ENCODE data around the gene ERO1B. TPM values are rescaled to one million over a fixed set of nuclear protein-coding genes. Genes with fewer than 3 reads are reported as not detected.
A peak's percentile ranks its signal among the peaks of the same experiment; 100 is the strongest.

Gene ERO1B
- total and polyA plus RNA-seq, 2 of the 4 experiments (the other 2 are of a cell fraction): 0.54 to 0.60 TPM

GRCh38 chr1:236282425-236282716, 613 bp upstream of the ERO1B start:
- peak overlapping the region; percentile 72 for H3K9ac ChIP-seq (ENCODE audit: low read depth, low read length)
- no peak overlapping the region for H3K18ac ChIP-seq (ENCODE audit: low read depth, low read length)
- H2AFZ ChIP-seq (replicated peaks; ENCODE audit: low read length, poor library complexity): peak overlapping the region; percentile 93
- H3K4ac ChIP-seq (ENCODE audit: low read depth, low read length): no peak overlapping the region
- H2BK120ac ChIP-seq (ENCODE audit: low read depth, low read length): no peak overlapping the region
- H2AK5ac ChIP-seq (ENCODE audit: low read depth, low read length): no peak overlapping the region
- POLR2A ChIA-PET (ENCODE audit: unreplicated experiment): no interaction called here
- CTCF ChIA-PET: no interaction called here
- no peaks in the 10 kb centered on the region for H3K9me3 ChIP-seq (ENCODE audit: control insufficient read depth, insufficient read depth, low read length)
- no peak overlapping the region for H2BK20ac ChIP-seq (ENCODE audit: low read depth, low read length)
- no peak overlapping the region for H4K91ac ChIP-seq (ENCODE audit: insufficient read depth, low read depth, low read length)
- no peak overlapping the region for H2BK15ac ChIP-seq (ENCODE audit: low read depth, low read length)
- H3K27ac ChIP-seq (ENCODE audit: insufficient read depth, low read length): no peak overlapping the region
- no peak overlapping the region for H3K56ac ChIP-seq (ENCODE audit: extremely low read depth, insufficient read depth, low read length)
- intact Hi-C loops (cut with micrococcal nuclease) (loop anchor here (2.0 to 5.0 kb wide), 3 partner anchors 140 to 240 kb away; partner anchors contain the start of genes GPR137B and LGALS8), in situ Hi-C loops (cut with MboI; ENCODE audit: low sequenced_read_pairs) (no loop called here), dilution Hi-C loops (cut with HindIII; ENCODE audit: low sequenced_read_pairs, unreplicated experiment) (no loop called here)
- WGBS, 2 experiments (ENCODE audit: extremely low coverage in 2 of 2, insufficient read length in 1 of 2): no CpG with 5 or more reads among the region's 7 CpGs
- H3K79me1 ChIP-seq (ENCODE audit: low read depth in 1 of 2, low read length in 2 of 2): no peaks in the 10 kb centered on the region
- no peaks in the 10 kb centered on the region for H3K36me3 ChIP-seq (ENCODE audit: control insufficient read depth, insufficient read depth, low read length)
- BruUV-seq (replicated peaks): no TSS peak
- H3K4me3 ChIP-seq (ENCODE audit: insufficient read depth, low read depth, low read length): peak overlapping the region; percentile 70
- no peaks in the 10 kb centered on the region; the same call in 1 of the 2 replicates for H3K4me1 ChIP-seq (ENCODE audit: control insufficient read depth, insufficient read depth, low read length)
- TF ChIP-seq USF2 (IDR thresholded peaks at IDR 0.05; ENCODE audit: low read depth, low read length) (no peak), FOS (IDR thresholded peaks at IDR 0.05; ENCODE audit: low read depth, low read length) (no peak), CEBPB (IDR thresholded peaks at IDR 0.05; ENCODE audit: low read depth, low read length) (no peak), CHD1 (IDR thresholded peaks at IDR 0.05; ENCODE audit: low read depth, low read length) (no peak), MXI1 (IDR thresholded peaks at IDR 0.05; ENCODE audit: borderline replicate concordance, low read depth, low read length) (0 out of 2 replicates have a peak, but pooled peaks have one; percentile 15), BHLHE40 (IDR thresholded peaks at IDR 0.05; ENCODE audit: low read depth, low read length) (peak; percentile 19; the same call in 1 of the 2 replicates)
- H3K23ac ChIP-seq (ENCODE audit: low read depth, low read length): 0 out of 2 replicates have a peak overlapping the region, but pooled peaks have one; percentile 18
- no peak overlapping the region for H2BK5ac ChIP-seq (ENCODE audit: low read depth, low read length, poor library complexity, severe bottlenecking)
- H4K5ac ChIP-seq (ENCODE audit: low read depth, low read length): no peak overlapping the region
- no peak overlapping the region for H3K14ac ChIP-seq (replicated peaks; ENCODE audit: low read depth, low read length)
- no peaks in the 10 kb centered on the region for H4K20me1 ChIP-seq (ENCODE audit: insufficient read depth, low read length)
- H3K27me3 ChIP-seq (ENCODE audit: control insufficient read depth, insufficient read depth, low read length): peaks cover 5% of the 10 kb centered on the region
- H3K9me1 ChIP-seq (ENCODE audit: insufficient read depth, low read length): no peaks in the 10 kb centered on the region
- ATAC-seq (ENCODE audit: low read depth): no peak
- H4K8ac ChIP-seq (ENCODE audit: low read depth in 2 of 2, low read length in 2 of 2): no peak overlapping the region
- H2AK9ac ChIP-seq (replicated peaks; ENCODE audit: low read depth, low read length, poor library complexity): no peak overlapping the region
- no peak for DNase-seq
- peak overlapping the region; percentile 70 for H3K4me2 ChIP-seq (ENCODE audit: low read depth, low read length)
